ENCODE data around the gene PIEZO2. TPM values are rescaled to one million over a fixed set of nuclear protein-coding genes. Genes with fewer than 3 reads are reported as not detected.

PIEZO2 gene
- total and polyA plus RNA-seq, 2 donors (not counting 1 experiment from before 2014, with no cell fraction given), result not detected

DNA sequence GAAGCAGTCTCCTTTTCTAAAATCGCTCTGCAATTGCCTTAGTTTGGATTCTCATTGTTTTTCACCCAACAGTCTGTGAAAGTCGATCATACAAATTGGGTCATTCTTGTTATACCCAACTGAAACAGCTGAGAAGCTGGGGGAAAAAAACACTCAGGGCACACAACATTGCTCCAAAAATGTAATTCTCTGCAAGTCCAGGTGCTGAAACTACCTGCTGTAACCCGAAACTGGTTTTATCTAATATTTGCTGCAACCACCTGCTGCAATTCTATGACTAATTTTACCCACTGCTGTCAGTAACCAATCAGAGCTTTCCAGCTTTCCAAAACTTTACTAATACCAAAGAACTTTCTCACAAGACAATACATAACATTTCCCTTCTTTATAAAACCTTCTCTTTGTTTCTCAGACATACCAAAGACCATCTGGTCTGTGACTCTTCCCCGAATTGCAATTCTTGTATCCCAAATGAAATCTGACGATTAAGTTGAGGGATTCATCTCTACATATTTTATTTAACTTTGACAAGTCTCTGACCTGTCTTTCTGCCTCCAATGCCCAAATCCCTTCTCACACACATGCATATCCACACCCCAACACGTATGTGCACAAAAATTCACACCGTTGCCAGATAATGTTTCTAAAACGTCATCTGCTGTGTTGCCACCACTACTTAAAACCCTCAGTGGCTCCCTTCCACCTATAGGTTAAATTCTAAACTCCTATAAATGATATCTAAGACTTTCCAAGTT lies 198.3 kb downstream of the PIEZO2 start:
- Histone ChIP-seq H4K20me1 (ENCODE audit: control insufficient read depth, insufficient read depth, low read length, poor library complexity, severe bottlenecking) (no peaks in the 10 kb centered on the region), H3K4me3 (ENCODE audit: control extremely low read depth in 1 of 5, extremely low read depth in 1 of 5, insufficient read depth in 1 of 5, low read depth in 2 of 5, low read length in 4 of 5) (no peak overlapping the region), H3K27me3 (replicated peaks in 1 of 4; ENCODE audit: control extremely low read depth in 1 of 4, control insufficient read depth in 3 of 4, insufficient read depth in 4 of 4, low read length in 3 of 4) (peaks cover 0 to 2% (median 0%) of the 10 kb centered on the region in 4 experiments), H2AFZ (ENCODE audit: insufficient read depth, low read depth, low read length, poor library complexity, severe bottlenecking) (no peak overlapping the region), H3K79me2 (ENCODE audit: control insufficient read depth, insufficient read depth, low read length) (no peaks in the 10 kb centered on the region), H3K4me1 (ENCODE audit: control insufficient read depth in 2 of 2, insufficient read depth in 2 of 2, low read length in 2 of 2) (no peaks in the 10 kb centered on the region), H3K9me3 (ENCODE audit: control extremely low read depth in 1 of 3, control insufficient read depth in 2 of 3, insufficient read depth in 1 of 3, low read length in 2 of 3) (peaks cover 4 to 5% (median 4%) of the 10 kb centered on the region in 3 donors), H3K9ac (ENCODE audit: low read length) (no peak overlapping the region), H3K36me3 (replicated peaks in 1 of 2; ENCODE audit: control extremely low read depth in 1 of 2, control insufficient read depth in 1 of 2, extremely low read depth in 1 of 2, insufficient read depth in 2 of 2, low read length in 1 of 2) (no peaks in the 10 kb centered on the region), H3K4me2 (replicated peaks; ENCODE audit: low read depth, low read length, poor library complexity, severe bottlenecking) (no peak overlapping the region), H3K27ac (ENCODE audit: low read length in 2 of 2) (no peak overlapping the region)
- Mint-ChIP-seq H3K27ac (no peak overlapping the region), H3K4me3 (no peak overlapping the region), H3K9me3 (ENCODE audit: insufficient read depth) (peaks cover 3% of the 10 kb centered on the region), H3K27me3 (peaks cover 3% of the 10 kb centered on the region), H3K4me1 (no peaks in the 10 kb centered on the region)
- ATAC-seq (ENCODE audit: low read depth) (no peak), DNase-seq (no peak)
- intact Hi-C loops (cut with micrococcal nuclease), result no loop called here
- WGBS (ENCODE audit: insufficient coverage), result 69% methylated on average over 6 of the region's 8 CpGs
- ChIA-PET POLR2A (no interaction called here), CTCF (no interaction called here)
- TF ChIP-seq, protein P1, sequence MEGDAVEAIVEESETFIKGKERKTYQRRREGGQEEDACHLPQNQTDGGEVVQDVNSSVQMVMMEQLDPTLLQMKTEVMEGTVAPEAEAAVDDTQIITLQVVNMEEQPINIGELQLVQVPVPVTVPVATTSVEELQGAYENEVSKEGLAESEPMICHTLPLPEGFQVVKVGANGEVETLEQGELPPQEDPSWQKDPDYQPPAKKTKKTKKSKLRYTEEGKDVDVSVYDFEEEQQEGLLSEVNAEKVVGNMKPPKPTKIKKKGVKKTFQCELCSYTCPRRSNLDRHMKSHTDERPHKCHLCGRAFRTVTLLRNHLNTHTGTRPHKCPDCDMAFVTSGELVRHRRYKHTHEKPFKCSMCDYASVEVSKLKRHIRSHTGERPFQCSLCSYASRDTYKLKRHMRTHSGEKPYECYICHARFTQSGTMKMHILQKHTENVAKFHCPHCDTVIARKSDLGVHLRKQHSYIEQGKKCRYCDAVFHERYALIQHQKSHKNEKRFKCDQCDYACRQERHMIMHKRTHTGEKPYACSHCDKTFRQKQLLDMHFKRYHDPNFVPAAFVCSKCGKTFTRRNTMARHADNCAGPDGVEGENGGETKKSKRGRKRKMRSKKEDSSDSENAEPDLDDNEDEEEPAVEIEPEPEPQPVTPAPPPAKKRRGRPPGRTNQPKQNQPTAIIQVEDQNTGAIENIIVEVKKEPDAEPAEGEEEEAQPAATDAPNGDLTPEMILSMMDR (IDR thresholded peaks at IDR 0.05), result no peak
- no peak for TF ChIP-seq EZH2 (IDR thresholded peaks at IDR 0.05; ENCODE audit: borderline replicate concordance, insufficient read depth, low read depth, low read length, poor library complexity, severe bottlenecking)

DNA sequence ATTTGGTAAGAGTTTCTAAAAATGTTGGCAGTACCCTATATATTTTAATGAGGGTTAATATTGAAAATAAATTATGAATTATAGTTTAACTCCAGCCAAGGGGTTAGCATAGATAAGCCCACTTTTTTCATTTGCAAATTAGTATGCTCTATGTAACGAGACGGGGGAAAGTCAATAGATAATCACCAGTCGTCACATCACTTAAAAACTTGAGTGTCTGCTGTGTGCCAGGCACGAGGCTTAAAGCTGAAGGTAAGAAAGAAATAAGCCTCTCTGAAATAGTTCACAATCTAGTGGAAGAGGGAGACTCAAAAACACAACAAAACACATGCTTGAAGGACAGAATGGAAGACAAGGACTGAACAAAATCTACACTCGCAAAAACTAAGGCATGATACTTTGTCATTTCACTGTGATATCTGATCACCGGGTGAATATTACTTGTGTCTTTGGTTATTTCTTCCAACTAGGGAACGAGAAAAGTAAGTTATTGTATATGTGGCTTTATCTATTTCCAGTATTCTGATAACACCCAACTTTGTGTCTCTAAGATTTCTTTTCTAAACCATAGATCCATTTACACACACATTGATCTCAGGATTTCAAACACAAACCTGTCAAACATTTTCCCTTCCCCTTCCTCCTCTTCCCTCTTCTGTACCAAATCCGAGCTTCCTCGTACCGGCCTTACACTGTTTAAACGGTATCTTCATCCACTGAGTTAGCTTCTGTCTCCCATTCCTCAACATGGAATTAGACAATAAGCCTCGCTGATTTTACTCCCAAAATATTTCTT lies 199.1 kb downstream of the PIEZO2 start:
- Histone ChIP-seq H2AFZ (ENCODE audit: insufficient read depth, low read depth, low read length, poor library complexity, severe bottlenecking) (no peak overlapping the region), H3K4me2 (replicated peaks; ENCODE audit: low read depth, low read length, poor library complexity, severe bottlenecking) (no peak overlapping the region)
- 93% methylated on average over 5 of the region's 12 CpGs for whole genome bisulfite sequencing (ENCODE audit: insufficient coverage)

More for the DNA sequence above, 199.1 kb downstream of the PIEZO2 start:
- H3K9ac ChIP-seq (ENCODE audit: low read length), result no peak overlapping the region
- no peaks in the 10 kb centered on the region for H3K4me1 Mint-ChIP-seq
- DNase-seq, result no peak
- H3K4me3 Mint-ChIP-seq, result no peak overlapping the region
- H3K79me2 ChIP-seq (ENCODE audit: control insufficient read depth, insufficient read depth, low read length), result no peaks in the 10 kb centered on the region
- no peak overlapping the region for H3K4me3 ChIP-seq (ENCODE audit: control extremely low read depth in 1 of 5, extremely low read depth in 1 of 5, insufficient read depth in 1 of 5, low read depth in 2 of 5, low read length in 4 of 5)
- H3K36me3 ChIP-seq (replicated peaks in 1 of 2; ENCODE audit: control extremely low read depth in 1 of 2, control insufficient read depth in 1 of 2, extremely low read depth in 1 of 2, insufficient read depth in 2 of 2, low read length in 1 of 2), result no peaks in the 10 kb centered on the region
- no peak overlapping the region for H3K27ac Mint-ChIP-seq
- ChIA-PET POLR2A (no interaction called here), CTCF (no interaction called here)
- H3K4me1 ChIP-seq (ENCODE audit: control insufficient read depth in 2 of 2, insufficient read depth in 2 of 2, low read length in 2 of 2), result no peaks in the 10 kb centered on the region
- H3K27me3 ChIP-seq (replicated peaks in 1 of 4; ENCODE audit: control extremely low read depth in 1 of 4, control insufficient read depth in 3 of 4, insufficient read depth in 4 of 4, low read length in 3 of 4), result peaks cover 0 to 2% (median 0%) of the 10 kb centered on the region in 4 experiments
- H3K27me3 Mint-ChIP-seq, result peaks cover 3% of the 10 kb centered on the region
- TF ChIP-seq EZH2 (IDR thresholded peaks at IDR 0.05; ENCODE audit: borderline replicate concordance, insufficient read depth, low read depth, low read length, poor library complexity, severe bottlenecking), result no peak
- TF ChIP-seq, protein P1 (IDR thresholded peaks at IDR 0.05), result no peak
- H4K20me1 ChIP-seq (ENCODE audit: control insufficient read depth, insufficient read depth, low read length, poor library complexity, severe bottlenecking), result no peaks in the 10 kb centered on the region
- H3K9me3 Mint-ChIP-seq (ENCODE audit: insufficient read depth), result peaks cover 11% of the 10 kb centered on the region
- ATAC-seq (ENCODE audit: low read depth), result no peak
- peaks cover 4 to 13% (median 7%) of the 10 kb centered on the region in 3 donors for H3K9me3 ChIP-seq (ENCODE audit: control extremely low read depth in 1 of 3, control insufficient read depth in 2 of 3, insufficient read depth in 1 of 3, low read length in 2 of 3)
- H3K27ac ChIP-seq (ENCODE audit: low read length in 2 of 2), result no peak overlapping the region
- intact Hi-C loops (cut with micrococcal nuclease), result no loop called here

Data from B cell (primary cell).